ENCODE results near the gene TEKT3.

The TEKT3 gene

DNA sequence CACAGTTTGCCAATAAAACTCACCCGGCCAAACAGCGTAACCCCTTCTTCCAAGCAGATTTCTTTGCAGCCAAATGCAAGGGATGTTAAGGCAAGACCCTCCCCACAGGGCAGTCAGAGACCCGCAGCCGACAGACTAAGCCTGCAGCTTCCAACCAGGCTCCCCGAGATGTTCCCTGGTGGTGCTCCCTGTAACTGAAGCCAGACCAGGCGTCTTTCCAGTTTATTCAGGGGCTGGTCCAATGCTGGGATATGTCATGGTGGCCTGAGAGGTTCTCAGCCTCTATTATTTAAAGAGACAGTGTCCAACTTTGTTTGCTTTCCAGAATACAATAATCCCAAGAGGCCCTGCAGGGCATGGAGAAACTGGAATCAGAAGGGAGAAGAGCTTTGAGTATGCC lies 76.3 kb downstream of the TEKT3 start, which contains the start of gene PMP22:
PMP22 (minus strand) TSS at position 196 of the 400 bp plus-strand sequence. CDS start 4,599 bp downstream, outside the sequence.
- no peak for DNase-seq (ENCODE audit: low read depth)

DNA sequence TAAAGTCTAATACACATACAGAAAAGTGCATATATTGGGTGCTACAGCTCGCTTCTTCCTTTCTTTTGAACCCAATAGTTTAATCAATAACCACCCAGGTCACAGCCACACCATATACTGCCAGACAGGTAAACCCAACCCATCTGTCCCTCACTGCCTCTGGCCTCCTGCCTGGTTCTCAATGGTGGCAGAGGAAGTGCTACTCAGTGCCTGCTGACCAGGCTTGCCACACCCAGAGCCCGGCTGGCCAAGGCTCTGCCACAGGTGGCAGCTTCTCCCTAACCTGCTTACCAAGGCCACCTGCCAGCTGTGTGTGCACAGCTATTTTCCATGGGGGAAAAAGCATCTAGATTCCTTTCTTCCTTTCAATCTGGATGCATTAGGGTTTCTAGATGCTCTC lies 76.9 kb downstream of the TEKT3 start:
- DNase-seq (ENCODE audit: low read depth) = no peak

DNA sequence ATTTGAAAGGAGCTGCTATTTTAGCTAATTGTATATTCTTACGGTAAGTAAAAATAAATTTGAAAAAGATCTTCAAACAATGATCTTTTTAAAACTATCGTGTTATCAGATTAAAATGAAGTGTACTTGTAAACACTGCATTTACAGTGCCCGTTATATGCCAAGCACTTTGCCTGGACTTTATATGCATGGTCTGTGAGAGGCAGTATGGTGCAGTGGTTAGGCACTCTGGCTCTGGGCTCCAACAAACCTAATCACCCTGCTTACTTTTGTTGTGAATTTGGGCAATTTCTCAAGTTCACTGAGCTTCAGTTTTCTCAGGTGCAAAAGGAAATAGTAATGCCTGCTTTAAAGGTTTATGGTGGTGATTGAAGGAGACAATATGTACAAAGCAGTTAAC lies 77.7 kb downstream of the TEKT3 start:
- no peak for DNase-seq (ENCODE audit: low read depth)

DNA sequence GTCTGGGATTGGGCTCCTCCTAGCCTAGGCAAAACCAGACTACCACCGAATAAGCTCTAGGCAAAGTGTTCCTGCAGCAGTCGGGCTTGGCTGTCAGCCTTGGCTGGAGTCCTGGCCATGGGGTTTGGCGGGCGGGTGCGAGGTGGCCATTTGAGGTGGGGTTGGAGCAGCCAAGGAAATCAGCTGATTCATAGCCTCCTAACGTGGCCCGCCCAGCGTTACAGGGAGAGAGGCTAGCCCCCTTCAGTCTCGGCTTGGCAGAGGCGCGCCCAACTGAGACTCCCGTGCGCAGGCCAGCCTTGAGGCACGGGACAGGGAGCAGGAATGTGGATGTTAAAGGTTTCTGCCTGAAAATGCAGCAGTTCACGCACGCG lies 78.2 kb downstream of the TEKT3 start:
- DNase-seq (ENCODE audit: low read depth) = no peak

DNA sequence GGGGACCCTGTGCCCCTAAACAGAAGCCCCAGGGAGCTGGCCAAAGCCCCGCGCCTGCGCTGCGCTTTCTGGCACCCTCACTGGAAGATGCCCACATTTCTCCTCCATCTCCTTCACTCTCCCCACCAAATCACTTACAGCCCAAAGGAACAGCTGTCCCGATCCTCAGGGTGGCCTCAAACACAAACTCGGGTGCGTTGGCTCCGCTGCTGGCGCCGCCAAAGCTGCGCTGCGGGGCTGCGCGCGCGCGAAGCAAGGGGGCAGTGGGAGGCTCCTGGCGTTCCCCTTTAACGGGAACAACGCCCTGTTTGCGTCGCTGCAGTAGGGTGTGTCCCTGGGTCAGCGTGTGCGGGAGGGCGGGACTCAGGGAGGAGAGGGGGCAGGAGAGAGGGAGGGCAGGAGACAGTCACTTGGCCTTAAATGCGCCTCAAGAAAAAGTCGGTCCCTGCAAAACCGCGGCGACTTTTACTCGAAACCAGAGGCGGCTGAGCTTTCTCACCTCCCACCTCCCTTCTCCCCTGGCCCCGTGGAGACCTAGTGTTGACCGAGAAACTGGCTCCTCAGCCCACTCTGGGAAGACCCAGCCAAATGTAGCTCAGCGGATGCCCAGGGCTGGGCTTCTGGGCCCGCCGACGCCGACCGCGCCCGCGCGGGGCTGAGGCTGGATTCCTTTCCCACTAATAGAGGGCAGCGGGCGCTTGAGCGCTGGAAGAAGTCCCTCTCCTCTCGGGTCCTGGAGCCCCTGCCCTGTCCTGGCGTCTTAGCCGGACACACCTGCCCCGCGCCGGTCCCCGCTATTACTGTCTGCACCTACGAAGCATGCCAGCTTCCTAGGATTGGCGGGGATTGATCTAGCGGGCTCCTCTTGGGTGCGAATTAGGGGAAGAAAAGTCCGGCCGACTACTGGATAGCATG lies 78.8 kb downstream of the TEKT3 start:
- no peak for DNase-seq (ENCODE audit: low read depth)

DNA sequence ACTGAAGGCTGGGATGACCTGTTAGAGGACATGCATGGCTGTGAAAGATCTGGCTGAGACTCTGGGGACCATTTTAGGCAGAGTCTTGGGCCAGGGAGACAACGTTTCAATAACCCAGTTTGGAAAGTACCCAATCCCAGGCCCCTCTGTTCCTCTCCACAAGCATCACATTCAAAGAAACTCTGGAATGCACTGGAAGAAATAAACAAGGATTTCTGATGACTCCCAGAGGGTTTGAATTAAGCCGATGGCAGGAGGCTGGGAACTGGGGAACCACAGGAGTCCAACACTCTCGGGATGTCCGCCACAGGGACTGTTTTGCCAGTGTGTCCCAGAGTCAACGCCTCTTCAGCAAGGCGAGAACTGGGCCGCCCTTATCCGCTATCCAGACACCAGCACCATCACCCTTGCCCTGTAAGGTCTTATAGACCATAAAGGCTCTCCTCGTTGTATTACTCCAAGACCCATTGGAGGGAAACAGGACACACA lies 79.6 kb downstream of the TEKT3 start:
- DNase-seq (ENCODE audit: low read depth) = no peak

DNA sequence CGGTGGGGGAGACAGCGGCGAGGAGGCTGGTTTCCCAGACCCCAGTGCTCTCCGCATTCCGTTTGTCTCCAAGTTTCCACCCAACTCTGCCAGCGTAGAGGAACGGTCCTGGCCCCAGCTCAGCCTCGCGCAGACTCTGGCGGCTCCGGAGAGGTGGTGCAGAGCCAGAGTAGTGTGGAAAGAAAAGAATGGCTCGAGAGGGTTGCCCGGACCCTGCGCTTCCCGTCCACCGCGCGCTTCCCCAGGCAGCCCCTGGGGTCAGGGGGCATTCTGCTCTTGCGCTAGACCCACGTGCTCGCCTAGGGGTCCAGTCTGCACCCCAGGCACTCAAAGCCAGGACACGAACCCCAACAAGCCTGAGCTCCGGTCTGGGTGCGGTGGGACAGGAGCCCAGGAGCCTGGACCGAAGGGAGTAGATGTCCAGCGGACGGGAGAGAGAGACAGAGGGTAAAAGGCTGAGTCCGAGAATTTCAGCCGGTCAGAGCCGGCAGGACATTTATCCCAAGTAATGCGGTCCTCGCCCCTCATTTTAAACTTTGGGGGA lies 80.1 kb downstream of the TEKT3 start:
- no peak for DNase-seq (ENCODE audit: low read depth)

DNA sequence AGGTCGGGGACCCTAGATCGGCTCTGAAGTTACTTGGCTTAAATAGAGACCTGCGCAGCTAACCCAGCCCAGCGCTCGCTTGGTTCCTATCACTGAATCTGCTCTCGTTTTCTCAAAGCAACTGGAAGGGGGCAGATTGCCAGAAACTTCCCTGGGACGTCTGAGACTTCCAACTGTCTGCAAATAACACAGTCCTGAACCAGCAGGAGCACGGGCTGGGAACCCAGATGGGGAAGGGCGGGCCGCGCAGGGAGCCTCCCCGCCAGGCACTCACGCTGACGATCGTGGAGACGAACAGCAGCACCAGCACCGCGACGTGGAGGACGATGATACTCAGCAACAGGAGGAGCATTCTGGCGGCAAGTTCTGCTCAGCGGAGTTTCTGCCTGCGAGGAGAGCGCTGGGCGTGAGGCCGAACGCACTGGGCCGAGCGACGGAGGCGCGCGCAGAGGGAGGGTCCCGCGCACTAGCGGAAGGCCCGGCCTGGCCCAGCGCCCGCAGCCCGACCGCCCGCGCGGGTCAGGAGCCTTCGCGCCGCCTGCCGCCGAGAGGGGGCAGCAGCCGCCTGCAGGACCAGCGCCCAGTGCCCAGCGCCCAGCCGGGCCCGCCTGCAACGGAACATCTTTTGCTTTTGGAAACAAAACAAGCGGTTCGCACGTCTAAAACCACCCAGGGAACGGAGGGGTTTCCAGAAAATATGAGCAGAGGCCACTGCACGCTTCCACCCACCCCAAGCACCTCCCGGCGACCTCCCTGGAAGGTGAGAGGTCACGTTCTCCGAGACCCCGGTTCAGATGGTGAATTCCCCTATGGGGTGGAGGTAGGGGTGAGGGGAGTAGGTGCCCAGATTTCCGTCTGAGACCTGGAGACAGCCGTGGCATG lies 80.8 kb downstream of the TEKT3 start:
- peak; percentile 20 for DNase-seq (ENCODE audit: low read depth)

DNA sequence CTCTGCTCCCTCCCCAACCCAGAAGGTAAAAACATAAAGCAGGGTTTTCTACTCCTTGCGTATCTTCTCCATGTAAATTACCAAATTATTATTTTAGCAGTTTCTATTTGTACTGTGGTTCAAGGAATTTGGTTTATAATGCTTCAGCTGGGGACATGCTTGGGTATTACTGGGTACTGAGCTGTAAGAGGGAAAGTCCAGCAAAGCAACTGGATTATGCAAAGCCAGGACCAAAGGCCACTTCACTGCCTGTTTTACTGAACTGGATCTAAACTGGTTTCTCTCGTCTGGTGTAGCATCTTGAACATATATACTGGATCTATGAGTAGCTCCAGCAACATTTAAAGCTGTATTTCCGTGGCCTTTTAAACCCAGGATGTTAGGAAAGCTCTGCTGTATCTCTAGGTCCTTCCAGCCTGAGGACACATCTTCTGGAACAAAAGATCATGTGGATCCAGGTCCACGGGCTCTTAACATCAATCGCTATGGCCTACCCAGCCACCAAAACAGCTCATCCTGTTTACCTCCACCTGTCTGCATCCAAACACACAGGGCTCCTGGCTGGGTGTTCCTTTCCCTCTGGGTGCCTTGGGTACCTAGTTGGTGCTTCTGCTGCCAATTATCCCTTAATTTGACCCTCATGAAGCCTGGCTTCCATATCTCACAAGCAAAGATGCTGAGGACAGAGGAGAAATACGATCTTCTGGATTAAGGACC lies 83.4 kb downstream of the TEKT3 start:
- no peak for DNase-seq (ENCODE audit: low read depth)

DNA sequence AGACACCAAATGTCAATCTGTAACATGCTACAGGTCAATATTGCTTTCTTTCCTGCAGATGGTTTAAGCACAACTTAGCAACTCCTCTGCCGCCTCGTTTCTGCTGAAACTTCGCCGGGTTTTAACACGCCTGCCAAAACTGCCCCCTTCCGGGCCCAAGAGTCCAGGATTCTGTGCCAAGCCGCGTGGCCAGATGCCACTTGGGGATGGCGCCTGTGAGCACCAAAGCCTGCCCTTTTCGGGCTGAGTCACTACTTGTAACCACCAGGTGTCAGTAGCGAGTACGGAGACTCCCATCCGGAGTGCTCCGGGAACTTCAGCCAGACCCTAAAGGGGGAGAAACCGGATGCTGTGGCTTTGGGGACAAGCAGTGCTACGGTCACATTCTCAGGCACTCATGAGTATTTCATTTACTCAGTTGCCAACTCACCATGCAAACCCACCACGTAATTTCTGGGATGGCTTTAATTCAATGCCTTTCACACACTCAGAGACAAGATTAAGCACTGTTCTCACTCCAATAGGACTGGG lies 84.1 kb downstream of the TEKT3 start:
- peak; percentile 29 for DNase-seq (ENCODE audit: low read depth)

DNA sequence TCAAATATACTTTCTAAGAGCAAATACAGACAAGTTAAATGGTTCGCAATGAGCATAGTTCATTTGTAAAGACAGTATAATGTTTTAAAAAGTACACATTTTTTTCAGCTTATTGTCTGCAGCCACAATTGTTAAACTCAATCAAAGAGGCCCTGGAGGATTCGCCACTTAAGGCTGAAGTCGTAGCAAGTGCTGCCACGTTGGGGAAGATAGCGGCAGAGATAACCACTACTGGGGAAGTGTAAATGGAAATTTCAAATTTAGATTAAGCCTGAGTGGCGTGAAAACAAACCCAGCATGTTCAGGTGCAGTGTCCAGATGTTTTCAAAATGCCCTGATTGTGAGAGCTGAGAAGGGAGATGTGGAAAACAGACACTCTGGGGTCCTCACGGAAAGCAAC lies 84.7 kb downstream of the TEKT3 start:
- DNase-seq (ENCODE audit: low read depth) = no peak

DNA sequence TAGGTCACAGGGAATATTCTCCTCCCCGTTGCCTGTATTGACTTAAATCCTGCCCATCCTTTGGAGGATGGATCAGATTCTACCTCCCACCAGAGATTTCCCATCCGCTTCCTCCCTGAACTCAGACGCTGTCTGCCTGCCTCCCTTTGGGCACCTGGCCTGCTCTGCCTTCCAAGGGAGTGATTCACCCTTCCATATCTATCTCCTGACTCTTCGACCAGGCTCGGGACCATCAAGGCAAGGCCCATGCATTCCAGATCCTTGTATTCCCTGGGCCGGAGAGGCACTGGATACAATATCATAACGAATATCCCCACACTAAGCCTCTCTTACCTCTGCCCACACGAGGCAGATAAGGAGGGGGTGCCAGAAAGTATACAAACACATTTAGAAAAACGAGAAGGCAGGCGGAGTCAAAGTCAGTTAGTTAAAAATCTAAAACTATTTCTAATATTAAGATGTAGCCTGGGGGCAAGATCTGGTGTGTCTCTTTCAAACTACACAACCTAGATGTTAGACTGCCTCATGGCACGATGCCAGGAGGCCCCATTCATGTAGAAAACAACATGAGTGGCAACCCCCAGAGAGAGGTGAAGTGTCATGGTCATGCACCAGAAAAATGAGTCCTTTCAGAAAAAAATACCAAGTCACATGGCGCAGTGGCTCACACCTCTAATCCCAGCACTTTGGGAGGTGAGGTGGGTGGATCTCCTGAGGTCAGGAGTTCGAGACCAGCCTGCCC lies 85.5 kb downstream of the TEKT3 start:
- no peak for DNase-seq (ENCODE audit: low read depth)
